ENCODE results near the gene CNR1. TPM values are rescaled to one million over a fixed set of nuclear protein-coding genes. Genes with fewer than 3 reads are reported as not detected.

CNR1 gene
- polyA plus RNA-seq, 1 of the 3 experiments (the other 2 are of a cell fraction): not detected

DNA sequence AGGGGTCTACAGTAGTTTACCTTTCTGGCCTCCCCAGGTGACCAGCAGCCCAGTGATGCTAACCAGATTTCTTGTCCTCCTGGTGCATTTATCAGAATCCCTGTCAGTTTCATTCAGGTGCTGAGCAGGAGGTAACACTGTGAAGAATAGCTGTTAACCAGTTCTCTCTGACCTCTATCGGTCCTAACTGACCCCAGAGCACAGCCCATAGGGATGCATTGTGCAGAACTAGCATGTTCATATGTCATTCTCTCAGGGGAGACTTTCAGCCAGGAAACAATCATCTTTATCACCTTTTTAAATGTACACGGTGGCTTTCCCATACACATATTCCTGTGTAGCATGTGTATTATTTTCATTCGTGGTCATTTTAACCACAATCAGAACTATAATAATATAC, 49.9 kb downstream of the CNR1 start (continued):
- TF ChIP-seq, protein P1, sequence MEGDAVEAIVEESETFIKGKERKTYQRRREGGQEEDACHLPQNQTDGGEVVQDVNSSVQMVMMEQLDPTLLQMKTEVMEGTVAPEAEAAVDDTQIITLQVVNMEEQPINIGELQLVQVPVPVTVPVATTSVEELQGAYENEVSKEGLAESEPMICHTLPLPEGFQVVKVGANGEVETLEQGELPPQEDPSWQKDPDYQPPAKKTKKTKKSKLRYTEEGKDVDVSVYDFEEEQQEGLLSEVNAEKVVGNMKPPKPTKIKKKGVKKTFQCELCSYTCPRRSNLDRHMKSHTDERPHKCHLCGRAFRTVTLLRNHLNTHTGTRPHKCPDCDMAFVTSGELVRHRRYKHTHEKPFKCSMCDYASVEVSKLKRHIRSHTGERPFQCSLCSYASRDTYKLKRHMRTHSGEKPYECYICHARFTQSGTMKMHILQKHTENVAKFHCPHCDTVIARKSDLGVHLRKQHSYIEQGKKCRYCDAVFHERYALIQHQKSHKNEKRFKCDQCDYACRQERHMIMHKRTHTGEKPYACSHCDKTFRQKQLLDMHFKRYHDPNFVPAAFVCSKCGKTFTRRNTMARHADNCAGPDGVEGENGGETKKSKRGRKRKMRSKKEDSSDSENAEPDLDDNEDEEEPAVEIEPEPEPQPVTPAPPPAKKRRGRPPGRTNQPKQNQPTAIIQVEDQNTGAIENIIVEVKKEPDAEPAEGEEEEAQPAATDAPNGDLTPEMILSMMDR (IDR thresholded peaks at IDR 0.05): no peak
- no peak for TF ChIP-seq MEF2A (IDR thresholded peaks at IDR 0.05; ENCODE audit: borderline replicate concordance, low read depth)

DNA sequence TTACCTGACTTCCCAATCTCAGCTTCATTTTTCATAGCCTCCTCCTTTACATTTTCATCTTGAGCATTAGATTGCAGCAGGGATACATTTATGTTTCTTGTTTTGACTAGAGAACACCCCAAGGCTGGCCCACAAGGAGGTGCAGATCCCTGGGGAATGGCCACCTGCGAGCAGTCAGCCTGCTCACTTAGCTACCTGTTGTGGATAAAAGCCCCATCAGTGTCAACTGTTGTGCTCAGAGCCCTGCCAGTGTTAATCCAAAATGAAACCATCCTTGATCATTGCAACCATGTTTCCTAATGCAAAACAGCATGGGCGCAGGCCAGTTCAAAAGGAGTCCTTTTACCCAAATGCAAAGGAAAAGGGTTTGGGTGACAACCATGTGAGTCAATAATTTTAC, 50.8 kb downstream of the CNR1 start:
- H3K36me3 ChIP-seq (replicated peaks in 1 of 2; ENCODE audit: control insufficient read depth in 1 of 2, insufficient read depth in 2 of 2, low read length in 1 of 2): no peaks in the 10 kb centered on the region
- H3K4me2 ChIP-seq: no peak overlapping the region
- H3K27ac ChIP-seq (ENCODE audit: low read depth in 2 of 2, low read length in 1 of 2): no peak overlapping the region
- WGBS (ENCODE audit: low lambda C conversion rate): 27% methylated on average over 1 of the region's 2 CpGs
- no peaks in the 10 kb centered on the region for H3K27me3 ChIP-seq (ENCODE audit: insufficient read depth)
- no peak overlapping the region for H3K9ac ChIP-seq
- no peaks in the 10 kb centered on the region for H3K79me2 ChIP-seq (ENCODE audit: insufficient read depth)
- no peaks in the 10 kb centered on the region for H3K9me2 ChIP-seq
- no peaks in the 10 kb centered on the region for H3F3A ChIP-seq (replicated peaks; ENCODE audit: insufficient read depth)
- no peak overlapping the region for H2AFZ ChIP-seq (ENCODE audit: low read depth)
- H3K4me1 ChIP-seq (ENCODE audit: control insufficient read depth in 1 of 2, insufficient read depth in 2 of 2, low read depth in 1 of 2, low read length in 1 of 2): no peaks in the 10 kb centered on the region
- no peak for DNase-seq
- no peak overlapping the region for H3K4me3 ChIP-seq (ENCODE audit: low read depth in 2 of 2, low read length in 1 of 2)
- ChIA-PET CTCF (no interaction called here), POLR2A (no interaction called here)
- TF ChIP-seq TAF1 (IDR thresholded peaks at IDR 0.05; ENCODE audit: borderline replicate concordance, low read depth, low read length) (no peak), USF1 (IDR thresholded peaks at IDR 0.05; ENCODE audit: borderline replicate concordance, low read depth) (no peak), EP300 (IDR thresholded peaks at IDR 0.05; ENCODE audit: borderline replicate concordance in 1 of 2, low read depth in 1 of 2, low read length in 1 of 2) (no peak), TEAD4 (IDR thresholded peaks at IDR 0.05; ENCODE audit: borderline replicate concordance, insufficient read depth) (no peak), TCF12 (IDR thresholded peaks at IDR 0.05) (no peak), JUND (IDR thresholded peaks at IDR 0.05) (no peak), YY1 (IDR thresholded peaks at IDR 0.05; ENCODE audit: low read depth) (no peak), RXRA (IDR thresholded peaks at IDR 0.05; ENCODE audit: borderline replicate concordance, low read depth) (no peak), RAD21 (IDR thresholded peaks at IDR 0.05; ENCODE audit: low read length) (no peak), GABPA (IDR thresholded peaks at IDR 0.05; ENCODE audit: low read depth) (no peak), NRF1 (IDR thresholded peaks at IDR 0.05; ENCODE audit: low read depth, low read length) (no peak), MEF2A (IDR thresholded peaks at IDR 0.05; ENCODE audit: borderline replicate concordance, low read depth) (no peak), RCOR1 (IDR thresholded peaks at IDR 0.05; ENCODE audit: low read length) (no peak), SMC3 (IDR thresholded peaks at IDR 0.05; ENCODE audit: low read depth, low read length) (no peak)
- TF ChIP-seq, protein P2, sequence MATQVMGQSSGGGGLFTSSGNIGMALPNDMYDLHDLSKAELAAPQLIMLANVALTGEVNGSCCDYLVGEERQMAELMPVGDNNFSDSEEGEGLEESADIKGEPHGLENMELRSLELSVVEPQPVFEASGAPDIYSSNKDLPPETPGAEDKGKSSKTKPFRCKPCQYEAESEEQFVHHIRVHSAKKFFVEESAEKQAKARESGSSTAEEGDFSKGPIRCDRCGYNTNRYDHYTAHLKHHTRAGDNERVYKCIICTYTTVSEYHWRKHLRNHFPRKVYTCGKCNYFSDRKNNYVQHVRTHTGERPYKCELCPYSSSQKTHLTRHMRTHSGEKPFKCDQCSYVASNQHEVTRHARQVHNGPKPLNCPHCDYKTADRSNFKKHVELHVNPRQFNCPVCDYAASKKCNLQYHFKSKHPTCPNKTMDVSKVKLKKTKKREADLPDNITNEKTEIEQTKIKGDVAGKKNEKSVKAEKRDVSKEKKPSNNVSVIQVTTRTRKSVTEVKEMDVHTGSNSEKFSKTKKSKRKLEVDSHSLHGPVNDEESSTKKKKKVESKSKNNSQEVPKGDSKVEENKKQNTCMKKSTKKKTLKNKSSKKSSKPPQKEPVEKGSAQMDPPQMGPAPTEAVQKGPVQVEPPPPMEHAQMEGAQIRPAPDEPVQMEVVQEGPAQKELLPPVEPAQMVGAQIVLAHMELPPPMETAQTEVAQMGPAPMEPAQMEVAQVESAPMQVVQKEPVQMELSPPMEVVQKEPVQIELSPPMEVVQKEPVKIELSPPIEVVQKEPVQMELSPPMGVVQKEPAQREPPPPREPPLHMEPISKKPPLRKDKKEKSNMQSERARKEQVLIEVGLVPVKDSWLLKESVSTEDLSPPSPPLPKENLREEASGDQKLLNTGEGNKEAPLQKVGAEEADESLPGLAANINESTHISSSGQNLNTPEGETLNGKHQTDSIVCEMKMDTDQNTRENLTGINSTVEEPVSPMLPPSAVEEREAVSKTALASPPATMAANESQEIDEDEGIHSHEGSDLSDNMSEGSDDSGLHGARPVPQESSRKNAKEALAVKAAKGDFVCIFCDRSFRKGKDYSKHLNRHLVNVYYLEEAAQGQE (IDR thresholded peaks at IDR 0.05; ENCODE audit: low read depth, low read length): no peak
- TF ChIP-seq, protein P3, sequence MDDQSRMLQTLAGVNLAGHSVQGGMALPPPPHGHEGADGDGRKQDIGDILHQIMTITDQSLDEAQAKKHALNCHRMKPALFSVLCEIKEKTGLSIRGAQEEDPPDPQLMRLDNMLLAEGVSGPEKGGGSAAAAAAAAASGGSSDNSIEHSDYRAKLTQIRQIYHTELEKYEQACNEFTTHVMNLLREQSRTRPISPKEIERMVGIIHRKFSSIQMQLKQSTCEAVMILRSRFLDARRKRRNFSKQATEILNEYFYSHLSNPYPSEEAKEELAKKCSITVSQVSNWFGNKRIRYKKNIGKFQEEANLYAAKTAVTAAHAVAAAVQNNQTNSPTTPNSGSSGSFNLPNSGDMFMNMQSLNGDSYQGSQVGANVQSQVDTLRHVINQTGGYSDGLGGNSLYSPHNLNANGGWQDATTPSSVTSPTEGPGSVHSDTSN (IDR thresholded peaks at IDR 0.05): no peak
- H4K20me1 ChIP-seq (ENCODE audit: insufficient read depth): no peaks in the 10 kb centered on the region
- no peaks in the 10 kb centered on the region for H3K9me3 ChIP-seq

Measured in SK-N-SH (cell line).